ENCODE data around the gene PARD3.

PARD3 gene

DNA sequence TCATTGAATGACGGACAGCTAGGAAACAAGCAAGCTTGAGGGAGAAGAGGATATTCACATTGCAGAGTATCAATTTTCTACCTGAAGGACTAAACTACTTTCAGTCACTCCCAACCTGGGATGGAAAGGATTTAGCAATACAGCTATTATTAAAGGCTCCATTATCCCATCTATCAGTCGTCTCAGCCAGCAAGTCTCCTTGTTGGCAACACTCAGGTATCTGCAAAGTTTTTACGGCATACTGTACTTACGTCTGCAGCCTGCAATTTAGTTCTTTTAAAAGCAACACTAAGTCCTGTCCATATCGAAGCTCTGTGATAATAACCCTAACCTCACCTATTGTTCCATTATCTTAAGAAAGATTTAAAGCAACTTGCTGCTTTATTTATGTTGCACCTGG lies 689.4 kb downstream of the PARD3 start:
- in situ Hi-C loops (cut with HindIII; ENCODE audit: low sequenced_read_pairs), result no loop called here

DNA sequence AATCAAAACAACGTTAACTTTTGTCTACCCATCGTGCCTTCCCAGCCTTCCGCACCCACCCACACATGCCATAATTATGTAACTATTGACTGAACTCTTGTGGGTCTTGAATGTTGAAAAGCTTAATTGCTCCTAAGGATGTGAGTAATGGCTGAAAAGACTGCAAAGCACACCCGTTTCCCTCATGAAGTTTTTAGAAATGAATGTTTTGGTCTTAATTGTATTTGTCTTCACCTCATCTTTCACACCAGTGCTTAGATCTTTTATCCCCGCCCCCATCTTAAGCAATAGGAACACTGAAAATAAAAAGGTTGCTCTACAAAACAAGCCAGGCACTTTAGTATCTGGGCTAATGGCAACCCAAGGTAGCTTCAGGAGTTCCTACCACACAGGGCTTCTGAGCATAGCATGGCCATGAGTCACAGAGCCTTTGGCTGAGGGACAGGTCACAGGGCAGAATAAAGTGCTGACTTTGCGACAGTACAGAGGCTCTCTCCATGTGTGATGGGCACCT lies 690.5 kb downstream of the PARD3 start:
- in situ Hi-C loops (cut with HindIII; ENCODE audit: low sequenced_read_pairs), result no loop called here

DNA sequence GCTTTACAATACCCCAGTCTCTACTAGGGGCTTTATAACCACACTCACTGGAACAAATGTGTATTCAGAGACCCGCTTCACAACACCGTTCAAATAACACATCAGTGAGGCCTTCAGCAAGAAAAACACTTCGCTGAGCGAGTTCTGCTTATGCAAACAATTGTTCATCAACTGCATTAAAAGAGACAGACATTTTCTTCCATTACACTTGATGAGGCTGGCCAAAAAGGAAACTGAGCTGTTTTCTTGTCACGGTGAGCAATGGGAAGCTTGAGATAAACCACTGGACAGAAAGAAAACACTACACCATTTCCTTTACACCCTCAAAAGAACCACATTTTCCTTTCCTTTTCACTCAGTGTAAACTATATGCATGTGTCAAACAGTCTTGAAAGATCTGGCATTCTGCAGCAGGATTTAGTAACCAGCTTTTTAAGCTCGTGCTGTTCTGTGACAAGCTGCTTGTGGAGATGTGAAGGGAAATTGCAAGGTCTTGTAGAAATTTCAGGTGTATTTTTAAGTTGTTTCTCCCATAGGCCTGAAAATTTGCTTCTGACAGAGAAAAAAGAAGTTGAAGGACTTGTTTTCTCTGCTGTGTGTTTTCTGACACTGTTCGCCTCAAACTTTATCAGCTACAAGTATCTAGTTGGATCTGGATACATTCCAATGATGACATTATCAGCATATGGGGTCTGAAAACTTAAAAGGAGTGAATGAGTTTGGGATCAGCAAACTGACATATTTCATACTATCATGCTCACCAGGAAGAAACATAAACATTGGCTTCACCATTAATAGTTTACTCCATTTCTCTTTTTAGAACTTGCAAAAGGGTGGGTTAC lies 693.1 kb downstream of the PARD3 start:
- in situ Hi-C loops (cut with HindIII; ENCODE audit: low sequenced_read_pairs), result no loop called here

GRCh38 chr10:34121125-34121753 lies 693.9 kb downstream of the PARD3 start:
- in situ Hi-C loops (cut with HindIII; ENCODE audit: low sequenced_read_pairs), result no loop called here

DNA sequence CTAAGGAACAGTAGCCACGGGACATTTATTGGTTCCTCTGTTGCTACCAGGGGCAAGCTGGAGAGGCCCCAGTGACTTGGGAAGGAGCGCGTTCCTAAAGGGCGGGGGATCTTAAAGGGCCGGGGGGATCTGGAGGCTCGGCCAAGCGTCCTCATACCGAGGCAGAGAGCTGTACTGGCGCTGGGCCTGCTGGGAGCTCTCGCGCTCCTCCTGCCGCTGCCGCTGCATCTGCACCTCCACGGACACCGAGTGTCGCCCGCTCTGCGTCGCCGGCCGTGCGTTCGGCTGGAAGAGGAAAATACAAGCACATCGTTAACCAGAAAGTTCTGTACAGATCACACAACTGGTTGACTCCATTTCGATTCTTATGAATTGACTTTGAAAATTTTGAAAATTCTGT lies 695.6 kb downstream of the PARD3 start:
- in situ Hi-C loops (cut with HindIII; ENCODE audit: low sequenced_read_pairs), result no loop called here

DNA sequence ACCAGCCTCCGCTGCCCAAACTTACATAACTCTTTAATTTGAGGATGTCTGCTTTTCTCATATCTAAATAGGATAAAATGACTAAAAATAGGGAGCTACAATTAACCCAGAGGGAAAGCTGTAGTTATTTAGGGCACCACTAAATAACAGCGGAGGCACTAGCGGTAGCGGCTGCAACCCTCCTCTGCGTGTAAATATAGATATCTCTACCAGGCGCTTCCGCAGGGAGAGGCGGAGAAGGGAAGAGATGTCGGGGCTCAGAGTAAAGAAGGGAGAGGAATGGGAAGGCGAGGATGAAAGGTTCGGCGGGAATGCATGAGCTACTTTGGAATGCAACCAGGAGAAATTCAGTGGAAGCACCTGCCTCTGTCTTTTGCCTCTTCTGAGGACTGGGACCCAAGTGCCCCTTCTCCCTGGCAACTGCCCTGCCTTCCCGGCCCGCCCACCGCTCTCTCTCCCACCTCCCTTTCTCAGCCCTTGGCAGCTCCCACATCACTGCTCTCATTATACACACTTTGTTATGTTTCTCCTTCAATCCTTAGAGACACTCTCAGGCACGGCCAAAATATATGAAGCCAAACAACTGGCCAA lies 698.3 kb downstream of the PARD3 start:
- in situ Hi-C loops (cut with HindIII; ENCODE audit: low sequenced_read_pairs), result no loop called here

DNA sequence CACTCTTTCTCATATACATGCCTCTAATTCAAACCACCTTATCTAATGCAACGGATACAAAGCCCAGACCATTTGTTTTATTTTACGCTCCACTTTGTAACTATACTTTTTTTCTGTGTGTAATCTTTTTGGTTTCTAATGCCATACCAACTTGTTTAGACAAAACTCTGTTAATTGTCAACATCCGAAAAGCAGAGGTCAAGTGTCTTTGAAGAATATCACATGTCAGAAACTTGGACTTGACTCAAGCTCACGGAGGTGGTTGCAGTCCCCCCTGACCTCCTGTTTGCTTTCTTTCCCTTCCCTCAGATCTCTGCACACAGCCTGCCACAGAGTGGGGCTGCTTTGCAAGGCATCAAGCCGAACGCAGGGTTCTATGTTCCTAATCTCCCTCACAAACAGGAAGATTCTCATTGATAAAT lies 698.9 kb downstream of the PARD3 start:
- in situ Hi-C loops (cut with HindIII; ENCODE audit: low sequenced_read_pairs), result no loop called here

DNA sequence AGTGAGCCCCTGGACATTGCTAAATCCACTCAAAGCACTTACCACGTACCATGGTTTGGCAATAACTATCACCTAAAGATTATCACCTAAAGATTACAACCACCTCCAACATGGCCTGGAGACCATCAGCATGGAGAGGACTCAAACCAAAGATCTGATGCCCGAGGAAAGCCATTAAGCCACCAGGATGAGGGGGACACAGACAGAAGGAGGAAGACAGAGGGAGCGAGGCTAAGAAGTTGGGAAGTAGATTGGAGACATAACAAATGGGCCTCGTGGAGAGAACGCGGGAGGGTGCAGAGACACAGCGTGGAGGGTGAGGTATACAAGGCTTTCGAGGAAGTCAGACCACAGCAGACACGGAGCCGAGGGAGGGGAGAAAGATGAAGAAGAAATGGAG lies 700.2 kb downstream of the PARD3 start:
- in situ Hi-C loops (cut with HindIII; ENCODE audit: low sequenced_read_pairs), result no loop called here

DNA sequence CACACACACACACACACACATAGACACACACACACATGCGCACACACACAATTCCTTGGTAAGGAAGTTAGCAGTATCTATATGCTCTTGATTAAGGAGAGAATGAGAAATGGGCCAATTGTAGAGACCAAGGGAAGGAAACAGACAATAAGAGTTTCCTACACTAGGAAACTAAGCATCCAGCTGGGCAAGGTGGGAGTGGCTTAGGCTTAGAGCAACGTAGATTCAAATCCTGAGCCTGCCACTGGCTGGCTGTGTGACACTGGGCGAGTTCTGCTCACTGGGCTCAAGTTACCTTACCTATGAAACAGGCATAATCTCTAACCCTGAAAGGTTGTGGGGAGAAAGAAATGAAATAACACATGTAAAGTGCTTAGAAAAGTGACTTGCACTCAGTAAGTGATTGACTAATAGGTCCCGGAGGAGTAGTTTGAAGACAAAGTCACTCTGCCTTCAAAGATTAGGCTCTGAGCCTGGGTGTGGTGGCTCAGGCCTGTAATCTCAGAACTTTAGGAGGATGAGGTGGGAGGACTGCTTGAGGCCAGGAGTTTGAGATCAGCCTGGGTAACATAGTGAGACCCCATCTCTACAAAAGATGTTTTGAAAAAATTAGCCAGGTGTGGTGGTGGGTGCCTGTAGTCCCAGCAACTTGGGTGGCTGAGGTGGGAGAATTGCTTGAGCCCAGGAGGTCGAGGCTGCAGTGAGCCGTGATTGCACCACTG lies 701.4 kb downstream of the PARD3 start:
- in situ Hi-C loops (cut with HindIII; ENCODE audit: low sequenced_read_pairs), result no loop called here

- in situ Hi-C loops (cut with HindIII; ENCODE audit: low sequenced_read_pairs), result no loop called here
Measured at GRCh38 chr10:34112171-34112782, 702.8 kb downstream of the PARD3 start.

- in situ Hi-C loops (cut with HindIII; ENCODE audit: low sequenced_read_pairs), result no loop called here
Measured at GRCh38 chr10:34111179-34111578, 703.9 kb downstream of the PARD3 start.

GRCh38 chr10:34109952-34110702 lies 705.0 kb downstream of the PARD3 start:
- in situ Hi-C loops (cut with HindIII; ENCODE audit: low sequenced_read_pairs), result no loop called here

GRCh38 chr10:34109495-34109894 lies 705.6 kb downstream of the PARD3 start:
- in situ Hi-C loops (cut with HindIII; ENCODE audit: low sequenced_read_pairs), result no loop called here

DNA sequence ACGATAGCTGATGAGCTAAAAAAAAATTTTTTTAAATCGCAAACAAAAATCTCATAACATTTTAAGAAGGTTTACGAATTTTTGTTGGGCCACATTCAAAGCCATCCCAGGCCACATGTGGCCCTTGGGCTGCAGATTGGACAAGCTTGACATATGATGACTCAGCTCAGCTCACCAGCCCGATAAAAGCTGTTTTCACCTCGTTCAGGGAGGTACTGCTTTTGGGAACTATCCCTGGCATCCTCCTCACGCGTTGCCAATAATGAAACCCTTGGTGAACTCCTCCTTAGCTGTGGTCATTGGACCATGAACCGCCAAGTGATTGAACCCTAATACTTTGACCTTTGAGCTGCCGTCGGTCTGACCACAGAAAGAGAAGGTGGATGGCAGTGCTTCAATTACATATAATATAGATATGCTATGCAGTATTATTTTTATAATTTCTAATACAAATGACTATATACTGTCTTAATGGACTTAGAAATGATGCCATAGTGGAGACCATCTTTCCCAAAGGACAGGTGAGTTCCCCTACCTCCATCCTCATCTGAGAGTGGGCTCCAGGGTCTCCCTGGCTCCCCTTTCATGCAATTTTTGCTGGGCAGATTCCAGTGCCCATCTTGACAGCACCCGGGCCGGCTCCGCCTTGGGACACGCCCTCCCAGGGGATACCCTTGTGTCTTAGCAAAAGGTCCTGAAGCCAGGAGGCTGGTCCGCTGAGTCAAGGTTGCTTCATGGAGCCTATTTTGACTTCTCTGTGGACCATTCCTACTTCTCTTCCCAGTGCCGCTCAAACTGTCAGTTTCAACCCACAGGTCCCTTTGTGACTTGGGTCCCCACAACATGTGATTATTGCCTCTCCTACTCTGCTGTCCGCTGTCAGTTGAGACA lies 707.2 kb downstream of the PARD3 start:
- in situ Hi-C loops (cut with HindIII; ENCODE audit: low sequenced_read_pairs), result no loop called here

DNA sequence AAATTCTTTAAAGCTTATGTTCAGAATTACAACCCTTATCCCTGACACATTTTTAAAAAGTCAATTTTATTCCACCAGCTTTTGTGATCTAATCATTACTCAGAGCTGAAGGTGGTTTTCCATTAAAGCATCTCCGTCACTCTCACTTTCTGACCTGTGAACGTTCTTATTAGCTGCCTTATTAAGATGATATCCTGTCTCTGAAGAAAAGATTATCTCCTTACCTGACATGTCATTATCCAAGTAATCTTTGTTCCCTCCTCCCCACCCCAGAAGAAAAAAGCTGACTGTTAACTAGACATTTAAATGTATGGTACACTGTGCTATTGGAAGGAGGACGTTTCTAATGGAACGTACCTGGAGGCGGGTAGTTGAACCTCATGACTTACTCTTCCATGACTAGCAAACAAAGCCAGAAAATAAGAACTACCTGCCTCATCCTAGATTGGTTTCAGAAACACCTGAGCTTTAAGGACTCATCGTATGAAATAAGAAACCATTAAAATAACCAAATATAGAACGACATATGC lies 708.7 kb downstream of the PARD3 start:
- in situ Hi-C loops (cut with HindIII; ENCODE audit: low sequenced_read_pairs), result no loop called here

GRCh38 chr10:34104829-34105572 lies 710.1 kb downstream of the PARD3 start:
- in situ Hi-C loops (cut with HindIII; ENCODE audit: low sequenced_read_pairs), result no loop called here

GRCh38 chr10:34102893-34103506 lies 712.1 kb downstream of the PARD3 start:
- in situ Hi-C loops (cut with HindIII; ENCODE audit: low sequenced_read_pairs), result no loop called here

DNA sequence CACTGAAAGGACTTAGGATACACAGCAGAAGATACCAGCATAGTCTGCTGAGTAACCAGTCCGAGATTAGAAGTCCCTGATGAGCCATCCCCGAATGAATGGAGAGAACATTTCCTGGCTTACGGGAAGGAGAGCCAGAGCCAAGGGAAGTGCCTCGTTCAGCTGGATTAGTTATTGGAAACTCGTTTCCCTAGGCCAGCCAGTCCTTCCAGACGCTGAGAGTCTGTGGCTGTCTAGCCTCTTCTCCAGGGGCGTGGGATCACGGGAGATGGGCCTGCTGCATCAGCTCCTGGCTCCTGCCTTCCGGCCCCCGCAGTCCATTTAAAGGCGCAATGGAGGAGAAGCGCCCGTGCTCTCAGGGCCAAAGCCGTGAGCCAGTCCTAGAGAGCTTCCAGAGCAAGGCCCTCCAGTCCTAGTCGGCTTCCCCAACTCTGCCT lies 712.8 kb downstream of the PARD3 start:
- in situ Hi-C loops (cut with HindIII; ENCODE audit: low sequenced_read_pairs), result no loop called here

All from DLD1 (cell line).